Ammon's horn (tissue), 1 donor: ENCODE results near the gene SYT3.
A peak's percentile ranks its signal among the peaks of the same experiment; 100 is the strongest.

ENCODE experiments used
- DNase-seq: peaks from one replicate; pipeline ENCODE4 v3.0.0-alpha.2; 2016; ENCODE audit warnings: low spot score

The SYT3 gene

GRCh38 chr19:50639121-50640112, at the start of gene SYT3:
SYT3 (minus strand) TSS chr19:50639881; CDS start chr19:50637411, 2,470 bp downstream.
- peak; percentile 86 for DNase-seq

DNA sequence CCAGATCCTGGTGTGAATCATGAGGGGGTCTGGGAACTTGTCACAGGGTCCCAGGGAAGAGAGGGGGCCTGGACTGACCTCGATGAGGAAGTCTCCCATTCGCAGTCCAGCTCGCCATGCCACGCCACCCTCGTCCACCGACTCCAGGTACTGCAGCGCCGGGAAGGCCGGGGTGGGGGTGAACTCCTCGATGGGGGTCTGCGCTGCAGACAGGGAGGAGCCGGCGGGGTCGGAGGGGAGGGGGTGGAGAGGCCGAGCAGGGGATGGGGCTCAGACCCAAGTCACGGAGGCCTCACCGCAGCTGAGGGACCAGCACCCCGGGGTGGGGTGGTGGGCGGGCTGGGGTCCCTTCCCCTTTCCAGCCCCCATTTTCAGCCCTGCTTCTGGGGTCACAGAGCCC, 49.1 kb upstream of the SYT3 start:
- no peak for DNase-seq

DNA sequence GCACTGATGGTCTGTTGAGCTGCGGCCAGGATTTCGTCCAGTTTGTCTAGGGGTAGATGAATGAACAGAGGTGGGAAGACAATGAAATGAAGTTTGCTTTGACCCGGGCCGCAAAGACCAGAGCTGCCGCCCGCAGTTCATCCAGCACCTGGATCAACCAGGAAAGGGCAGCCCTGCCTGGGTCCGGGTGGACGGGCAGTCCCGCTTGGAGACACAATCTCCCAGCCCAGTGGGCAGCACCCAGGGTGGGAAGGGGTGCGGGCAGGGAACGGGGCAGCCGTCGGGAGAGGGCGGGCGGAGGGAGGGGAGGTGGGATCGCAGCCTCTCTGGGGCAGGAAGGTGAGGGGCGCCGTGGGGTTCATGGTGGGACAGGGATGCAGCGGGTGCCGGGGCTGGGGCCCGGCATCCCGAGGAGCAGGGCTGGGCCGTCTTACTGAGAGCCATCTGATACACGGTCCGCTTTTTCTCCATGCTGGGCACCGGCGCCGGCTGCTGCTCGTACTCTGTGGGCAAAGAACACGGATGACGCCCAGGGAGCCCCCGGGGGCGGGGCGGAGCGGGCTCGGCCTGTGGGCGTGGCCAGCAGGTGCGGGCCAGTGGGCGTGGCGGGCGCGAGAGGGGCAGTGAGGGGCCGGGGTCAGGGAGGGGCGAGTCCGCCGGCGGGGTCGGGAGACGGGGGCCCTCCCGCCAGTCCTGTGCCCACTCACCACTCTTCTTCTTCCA, 46.8 kb upstream of the SYT3 start:
- DNase-seq, result no peak

DNA sequence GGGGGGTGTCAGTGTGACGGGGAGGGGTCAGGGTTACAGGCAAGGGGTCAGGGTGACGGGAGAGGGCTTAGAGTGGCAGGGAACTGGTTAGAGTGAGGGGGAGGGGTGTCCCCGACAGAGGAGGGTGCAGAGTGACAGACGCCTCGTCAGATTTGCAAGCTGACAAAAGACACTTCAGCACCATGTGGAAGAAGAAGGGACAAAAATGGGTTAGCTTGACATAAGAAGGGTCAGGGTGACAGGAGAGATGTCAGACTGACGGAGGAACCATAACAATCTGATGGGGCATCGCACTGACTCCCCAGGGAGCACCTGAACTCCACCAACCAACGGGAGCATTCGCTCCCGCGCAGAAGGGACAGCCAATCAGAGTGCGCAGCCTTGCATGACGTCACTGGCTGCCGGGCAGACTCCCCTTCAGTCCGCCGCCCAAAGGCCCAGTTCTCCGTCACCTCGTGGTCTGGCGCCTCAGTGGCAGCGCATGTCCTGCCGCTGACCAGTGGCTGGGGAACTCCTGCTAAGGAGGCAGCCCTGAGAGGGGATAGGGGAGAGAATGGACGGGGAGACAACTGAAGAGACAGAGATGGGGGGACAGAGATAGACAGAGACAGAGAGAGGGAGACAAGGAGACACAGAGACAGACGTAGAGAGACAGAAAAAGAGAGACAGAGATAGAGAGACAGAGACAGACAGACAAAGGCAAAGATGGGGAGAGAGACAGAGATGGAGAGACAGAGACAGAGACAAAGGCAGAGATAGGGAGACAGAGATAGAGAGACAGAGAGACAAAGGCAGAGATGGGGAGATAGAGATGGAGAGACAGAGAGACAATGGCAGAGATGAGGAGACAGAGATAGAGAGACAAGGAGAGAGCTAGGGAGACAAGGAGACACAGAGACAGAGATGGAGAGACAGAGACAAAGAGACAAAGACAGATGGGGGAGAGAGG, 39.8 kb upstream of the SYT3 start:
- DNase-seq, result peak; percentile 91

GRCh38 chr19:50678323-50678722, 38.6 kb upstream of the SYT3 start:
- DNase-seq, result no peak

GRCh38 chr19:50677636-50678035, 38.0 kb upstream of the SYT3 start:
- DNase-seq, result no peak

GRCh38 chr19:50676625-50677197, 37.0 kb upstream of the SYT3 start:
- DNase-seq, result no peak

DNA sequence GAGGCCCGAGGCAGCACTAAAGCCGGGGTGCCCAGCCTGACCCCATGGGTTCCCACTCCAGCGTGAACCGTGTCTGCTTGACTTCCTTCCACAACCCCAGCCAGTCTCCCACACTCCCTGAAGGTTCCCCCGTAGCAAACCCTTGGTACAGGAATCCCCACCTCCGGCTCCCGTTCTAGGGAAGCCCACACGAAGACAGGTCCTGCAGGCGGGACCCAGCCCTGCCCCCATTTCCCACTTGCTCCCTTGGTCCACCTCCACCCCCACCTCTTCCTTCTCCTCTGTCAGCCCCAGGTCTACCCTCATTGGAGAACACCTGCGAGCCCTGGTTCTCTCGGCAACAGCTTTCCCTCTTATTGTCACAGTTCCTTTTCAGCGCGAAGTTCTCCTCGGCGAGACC, 33.4 kb upstream of the SYT3 start:
- DNase-seq, result no peak

- no peak for DNase-seq
Measured at GRCh38 chr19:50670102-50670380, 30.4 kb upstream of the SYT3 start.

- peak; percentile 26 for DNase-seq
Measured at GRCh38 chr19:50669302-50670101, 29.8 kb upstream of the SYT3 start.

GRCh38 chr19:50668879-50669278, 29.2 kb upstream of the SYT3 start:
- DNase-seq, result no peak

DNA sequence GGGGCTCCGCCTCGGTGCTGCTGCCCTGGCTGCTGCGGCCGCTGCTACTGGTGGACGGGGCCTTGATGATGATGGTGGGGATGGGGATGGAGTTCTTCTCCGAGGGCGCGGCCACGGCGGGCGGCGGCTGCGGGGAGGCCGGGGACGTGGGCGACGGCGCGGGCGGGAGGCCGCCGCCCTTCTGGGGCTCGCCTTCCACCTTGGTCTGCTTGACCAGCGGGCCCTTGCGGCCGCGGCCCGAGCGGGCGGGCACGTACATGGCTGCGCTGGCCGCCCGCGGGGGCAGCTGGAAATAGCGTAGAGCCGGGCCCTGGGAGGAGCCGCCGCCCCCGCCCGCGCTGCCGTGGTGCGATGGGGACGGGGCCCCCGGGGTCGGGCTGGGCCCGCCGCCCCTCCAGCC, 28.7 kb upstream of the SYT3 start:
- no peak for DNase-seq

- DNase-seq, result no peak
Measured at GRCh38 chr19:50667759-50668231, 28.1 kb upstream of the SYT3 start.

GRCh38 chr19:50667177-50667758, 27.6 kb upstream of the SYT3 start:
- no peak for DNase-seq

DNA sequence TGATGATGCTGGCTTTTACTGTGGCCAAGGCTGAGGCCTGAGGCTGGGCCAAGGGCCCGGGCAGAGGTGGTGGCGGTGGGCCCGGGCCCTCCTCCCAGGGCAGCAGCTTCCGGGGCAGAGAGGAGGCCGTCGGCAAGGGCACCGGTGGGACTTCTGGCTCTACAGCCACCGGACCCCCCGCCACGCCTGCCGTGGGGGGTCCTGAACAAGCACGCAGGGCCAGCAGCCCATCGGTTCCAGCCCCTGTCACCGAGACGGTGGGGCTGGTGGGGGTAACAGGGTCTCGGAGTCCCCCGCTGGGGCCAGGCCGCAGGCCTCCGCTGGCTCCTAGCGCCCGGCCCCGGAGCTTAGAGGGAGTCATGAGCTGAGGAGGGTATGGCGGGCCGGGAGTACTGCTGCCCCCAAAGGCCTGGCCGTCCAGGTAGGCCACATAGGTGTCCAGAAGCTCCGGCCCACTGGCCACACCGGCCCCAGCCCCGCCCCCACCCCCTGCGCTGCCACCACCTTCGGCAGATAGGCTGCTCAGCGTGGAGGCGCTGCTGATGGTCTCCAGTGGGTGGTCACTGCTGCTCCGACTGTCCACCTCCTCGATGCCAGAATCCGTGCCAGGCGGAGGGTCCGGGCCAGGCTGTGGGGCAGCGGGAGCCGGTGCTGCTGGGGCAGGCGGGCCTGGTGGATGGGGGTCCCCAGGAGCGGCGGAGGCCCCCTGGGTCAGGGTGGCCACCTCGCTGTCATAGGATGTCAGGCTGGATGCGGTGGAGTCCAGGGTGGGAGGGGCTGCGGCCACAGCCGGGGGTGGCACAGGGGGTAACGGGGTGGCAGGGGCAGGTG, 26.9 kb upstream of the SYT3 start:
- no peak for DNase-seq

DNA sequence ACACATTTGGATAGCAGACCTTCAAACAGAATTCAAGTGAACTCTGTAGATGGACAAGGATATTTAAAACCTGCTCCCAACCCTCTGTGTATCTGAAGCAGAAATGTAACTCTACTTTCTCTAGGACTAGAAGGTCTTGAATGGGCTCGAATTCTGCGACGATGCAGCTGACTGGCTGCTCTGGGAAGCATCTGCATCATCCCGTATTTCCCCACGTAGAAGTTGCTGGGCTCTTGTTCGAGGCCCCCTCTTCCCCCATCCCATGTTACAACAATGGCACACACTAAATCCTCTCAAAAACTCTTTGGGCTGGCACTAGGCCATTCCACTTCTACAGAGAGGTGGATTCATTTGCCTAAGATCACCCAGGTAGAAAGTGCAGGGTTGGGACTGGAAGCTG, 24.5 kb upstream of the SYT3 start:
- no peak for DNase-seq

DNA sequence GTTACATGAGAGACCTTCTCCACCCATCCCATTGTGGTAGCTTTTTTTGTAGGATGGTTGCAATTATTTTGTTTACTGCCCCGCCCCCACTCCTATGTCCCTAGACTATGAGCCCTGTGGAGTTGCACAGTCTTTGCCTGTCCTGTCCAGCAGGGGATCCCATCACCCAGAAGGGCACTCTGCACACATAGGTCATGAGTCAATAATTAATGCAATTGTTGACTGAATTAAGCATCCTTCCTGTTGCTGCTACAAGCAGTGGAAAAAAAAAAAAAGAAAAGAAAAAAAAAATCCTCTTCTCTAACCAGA, 23.8 kb upstream of the SYT3 start:
- no peak for DNase-seq

- DNase-seq, result no peak
Measured at GRCh38 chr19:50662651-50663481, 23.2 kb upstream of the SYT3 start.
